Esophagus muscularis mucosa (tissue), 4 donors: ENCODE results near the gene ST7. TPM values are rescaled to one million over a fixed set of nuclear protein-coding genes. Genes with fewer than 3 reads are reported as not detected.

Experiments
- DNase-seq: peaks from one replicate; pipeline ENCODE4 v3.0.0-alpha.2; 2017; ENCODE audit errors: extremely low spot score
- H3K27ac ChIP-seq, 4 donors: fragments of 200-600 bp; sonication (generic); replicated peaks in 1 of 4; 1 replicate in 3 of 4; 2 replicates in 1 of 4; pipeline ENCODE4 v1.5.1; 2016 to 2019; ENCODE audit warnings: mild to moderate bottlenecking in 1 of 4
- H3K27me3 ChIP-seq, 4 donors: fragments of 200-600 bp; sonication (generic); one replicate each; pipeline versions ENCODE4 v1.5.1 to v1.6.0; 2016 to 2019
- H3K36me3 ChIP-seq, 4 donors: fragments of 200-600 bp; sonication (generic); one replicate each; pipeline ENCODE4 v1.5.1; 2016 to 2019
- H3K4me1 ChIP-seq, 4 donors: fragments of 200-600 bp; sonication (generic); one replicate each; pipeline ENCODE4 v1.5.1; 2016 to 2019
- H3K4me3 ChIP-seq, 4 donors: fragments of 200-600 bp; sonication (generic); 1 replicate in 2 of 4; 2 replicates in 2 of 4; pipeline ENCODE4 v1.5.1; 2016 to 2019; ENCODE audit warnings: mild to moderate bottlenecking in 4 of 4, moderate library complexity in 1 of 4
- H3K9me3 ChIP-seq, 4 donors: fragments of 200-600 bp; sonication (generic); 1 replicate in 3 of 4; 2 replicates in 1 of 4; pipeline ENCODE4 v1.5.1; 2016 to 2019
- CTCF ChIP-seq, 3 experiments: fragments of 200-600 bp in 2 of 3; fragments of 450-650 bp in 1 of 3; sonication (generic) in 2 of 3; IDR thresholded peaks; one replicate each; pipeline ENCODE4 v1.5.1; 2017 to 2019; ENCODE audit warnings: antibody characterized with exemption in 3 of 3, mild to moderate bottlenecking in 2 of 3, moderate library complexity in 1 of 3
- EP300 ChIP-seq: sonication (generic); formaldehyde crosslinking; IDR thresholded peaks from one replicate; pipeline ENCODE4 v1.6.1; 2017; ENCODE audit warnings: antibody characterized with exemption
- POLR2A ChIP-seq: fragments of 450-650 bp; IDR thresholded peaks from one replicate; pipeline ENCODE4 v1.6.1; 2017; ENCODE audit warnings: antibody characterized with exemption, moderate library complexity, mild to moderate bottlenecking, low read depth
- POLR2AphosphoS5 ChIP-seq, 2 donors: sonication (generic); formaldehyde crosslinking; IDR thresholded peaks; one replicate each; pipeline ENCODE4 v1.6.1; 2017; ENCODE audit warnings: antibody characterized with exemption in 2 of 2
- WGBS: methylation state at CpG from one replicate; pipeline ENCODE4 v1.1.5; 2018; 5-methylcytosine and 5-hydroxymethylcytosine counted together
- intact Hi-C: fragments of 100-400 bp; cut with DNase I; formaldehyde crosslinking; loops from one replicate; pipeline ENCODE4 v1.15.1; 2023
- total RNA-seq, 4 donors: library from RNA; depleted of rRNA; stranded (reverse); fragments of >200 nt; gene quantifications; one replicate each; pipeline versions ENCODE4 v1.1.0 to v1.2.1, GENCODE V29; 2016

The ST7 gene
- total RNA-seq, 4 donors from 2014 or later = 16.9 to 22.0 (median 18.2) TPM

- 98% methylated on average over 8 of the region's 8 CpGs for WGBS
- Histone ChIP-seq H3K36me3 (peaks cover 13 to 33% (median 20%) of the 10 kb centered on the region in 4 donors), H3K9me3 (no peaks in the 10 kb centered on the region), H3K27me3 (no peaks in the 10 kb centered on the region), H3K27ac (no peak overlapping the region), H3K4me3 (no peak overlapping the region), H3K4me1 (no peaks in the 10 kb centered on the region)
- DNase-seq = no peak
- no peak for TF ChIP-seq EP300
- no peak for TF ChIP-seq POLR2A
- no peak for TF ChIP-seq POLR2AphosphoS5 (IDR thresholded peaks at IDR 0.05)
- TF ChIP-seq CTCF (IDR thresholded peaks at IDR 0.05) = no peak
- intact Hi-C loops = no loop called here
Observed at GRCh38 chr7:117190104-117190503, 236.8 kb downstream of the ST7 start.

- no peaks in the 10 kb centered on the region for H3K27me3 ChIP-seq
- no peak overlapping the region for H3K4me3 ChIP-seq
- peaks cover 13 to 33% (median 20%) of the 10 kb centered on the region in 4 donors for H3K36me3 ChIP-seq
- 96% methylated on average over 9 of the region's 9 CpGs for WGBS
- no peak overlapping the region for H3K27ac ChIP-seq
- intact Hi-C loops = no loop called here
- DNase-seq = no peak
- TF ChIP-seq POLR2AphosphoS5 (IDR thresholded peaks at IDR 0.05) (no peak), EP300 (no peak), POLR2A (no peak), CTCF (IDR thresholded peaks at IDR 0.05) (no peak)
- H3K4me1 ChIP-seq = no peaks in the 10 kb centered on the region
- H3K9me3 ChIP-seq = no peaks in the 10 kb centered on the region
Observed at GRCh38 chr7:117190746-117191435, 237.6 kb downstream of the ST7 start.

- intact Hi-C loops = no loop called here
- H3K36me3 ChIP-seq = peaks cover 13 to 33% (median 20%) of the 10 kb centered on the region in 4 donors
Observed at GRCh38 chr7:117192108-117192507, 238.8 kb downstream of the ST7 start.

GRCh38 chr7:117193564-117193963 is 240.3 kb downstream of the ST7 start:
- intact Hi-C loops = no loop called here
- Histone ChIP-seq H3K9me3 (no peaks in the 10 kb centered on the region), H3K4me3 (no peak overlapping the region), H3K27ac (no peak overlapping the region), H3K36me3 (peaks cover 13 to 43% (median 24%) of the 10 kb centered on the region in 4 donors), H3K27me3 (no peaks in the 10 kb centered on the region), H3K4me1 (no peaks in the 10 kb centered on the region)
- WGBS = 97% methylated on average over 2 of the region's 2 CpGs
- DNase-seq = no peak
- no peak for TF ChIP-seq POLR2AphosphoS5 (IDR thresholded peaks at IDR 0.05)
- no peak for TF ChIP-seq POLR2A
- no peak for TF ChIP-seq CTCF (IDR thresholded peaks at IDR 0.05)
- no peak for TF ChIP-seq EP300

More at GRCh38 chr7:117192108-117192507, 238.8 kb downstream of the ST7 start:
- H3K4me3 ChIP-seq = no peak overlapping the region
- DNase-seq = no peak
- no peaks in the 10 kb centered on the region for H3K9me3 ChIP-seq
- H3K4me1 ChIP-seq = no peaks in the 10 kb centered on the region
- H3K27ac ChIP-seq = no peak overlapping the region
- 83% methylated on average over 1 of the region's 1 CpG for WGBS
- no peaks in the 10 kb centered on the region for H3K27me3 ChIP-seq
- TF ChIP-seq CTCF (IDR thresholded peaks at IDR 0.05) (no peak), EP300 (no peak), POLR2AphosphoS5 (IDR thresholded peaks at IDR 0.05) (no peak), POLR2A (no peak)
